NCI-H748 (cell line): ENCODE data around the gene FN3K.

Experiments used
- DNase-seq: peaks from one replicate; lab custom pipeline; 2025; ENCODE audit not compliant: unreplicated experiment; lab: John Stamatoyannopoulos, UW

Gene FN3K

DNA sequence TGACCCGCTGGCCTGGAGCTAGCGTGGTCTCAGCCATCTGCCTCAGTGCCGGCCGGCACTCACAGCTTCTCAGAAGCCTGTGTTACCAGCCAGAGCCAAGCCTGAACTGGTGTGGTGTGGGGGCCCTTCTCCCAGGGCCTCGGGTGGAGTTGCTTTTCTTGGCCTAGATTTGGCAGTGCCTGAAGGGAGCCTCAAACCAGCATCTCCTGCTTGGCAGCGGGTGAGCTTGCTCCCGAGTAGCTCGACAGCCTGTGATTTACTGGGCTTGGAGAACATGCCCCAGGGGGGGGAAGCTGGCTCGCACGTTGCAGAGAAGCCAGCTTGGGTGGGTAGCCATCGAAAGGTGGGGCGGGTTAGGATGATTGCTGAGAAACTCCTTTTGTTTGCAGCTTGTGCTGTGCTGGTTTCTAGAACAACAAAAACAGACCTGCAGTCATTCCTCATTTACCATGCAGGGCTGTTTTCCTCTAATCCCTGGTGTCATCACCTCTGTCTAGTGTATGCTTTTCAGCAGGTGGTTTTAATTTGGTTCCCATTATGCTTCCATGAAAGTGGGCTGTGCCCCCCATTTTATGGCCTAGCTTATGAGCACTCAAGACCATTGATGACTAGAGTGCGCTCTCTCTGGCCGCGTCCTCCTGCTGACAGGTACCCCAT, 58.7 kb downstream of the FN3K start:
- DNase-seq = peak; percentile 78

DNA sequence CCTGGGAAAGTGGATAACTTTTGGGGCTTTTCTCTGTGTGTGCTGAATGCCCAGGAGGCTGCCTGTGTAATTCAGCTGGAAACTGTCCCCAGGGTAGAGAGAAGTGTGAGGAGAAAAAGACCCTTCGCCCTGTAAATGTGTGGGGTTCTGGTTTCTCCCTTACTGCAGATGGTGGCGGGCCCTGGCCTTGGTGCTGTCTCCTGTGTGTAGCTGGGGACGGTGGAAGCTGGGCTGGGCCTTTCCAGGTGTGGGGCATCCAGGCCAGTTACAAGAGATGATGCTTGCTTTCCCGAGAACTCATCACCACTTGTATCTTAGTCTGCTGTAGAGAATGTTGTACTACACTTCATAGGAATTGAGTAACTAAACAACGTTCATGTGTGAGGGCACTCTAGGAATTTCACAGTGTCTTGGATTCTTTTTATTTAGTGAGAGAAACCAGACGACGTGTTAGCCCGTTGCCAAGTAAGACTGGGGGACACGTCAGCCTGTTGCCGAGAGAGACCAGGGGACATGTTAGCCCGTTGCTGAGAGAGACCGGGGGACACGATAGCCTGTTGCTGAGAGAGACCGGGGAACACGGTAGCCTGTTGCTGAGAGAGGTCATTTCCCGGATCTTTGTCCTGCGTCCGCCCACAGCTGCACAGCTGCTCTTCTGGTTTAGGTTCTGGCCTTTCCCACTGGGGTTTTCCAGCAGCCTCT, 59.5 kb downstream of the FN3K start:
- no peak for DNase-seq

GRCh38 chr17:82795615-82796014, 60.2 kb downstream of the FN3K start:
- DNase-seq = no peak

- no peak for DNase-seq
Measured at GRCh38 chr17:82797061-82797460, 61.6 kb downstream of the FN3K start.

GRCh38 chr17:82798752-82799151, 63.3 kb downstream of the FN3K start:
- no peak for DNase-seq

DNA sequence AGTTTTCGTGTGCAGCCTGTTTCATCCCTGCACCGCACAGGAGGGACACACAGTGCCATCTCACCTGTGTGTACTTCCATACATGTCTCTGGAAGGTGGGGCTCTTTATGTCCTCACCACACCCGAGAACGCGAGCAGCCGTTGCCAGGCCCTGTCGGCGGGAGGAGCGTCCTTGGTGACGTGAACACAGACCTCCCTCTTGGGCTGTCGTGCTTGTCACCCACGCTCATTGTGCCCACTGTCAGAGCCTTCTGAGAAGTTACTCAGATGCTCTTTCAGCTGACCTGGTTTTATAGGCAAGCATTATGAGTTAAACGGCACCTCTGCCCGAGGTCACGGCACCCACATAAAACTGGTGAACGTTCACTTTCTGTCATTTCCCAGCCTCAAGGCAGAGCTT, 64.2 kb downstream of the FN3K start:
- DNase-seq = no peak
